HCT116 (cell line): ENCODE results near the gene ZNF443.

Source experiments
- POLR2A ChIP-seq: IDR thresholded peaks from 2 replicates; pipeline ENCODE4 v1.7.0; 2011; ENCODE audit warnings: borderline replicate concordance; ENCODE audit not compliant: insufficient read depth, insufficient read length; ENCODE audit errors: extremely low read depth
- POLR2AphosphoS5 ChIP-seq: IDR thresholded peaks from 2 replicates; pipeline ENCODE4 v1.6.1; 2011; ENCODE audit warnings: mild to moderate bottlenecking, low read depth, low read length, moderate library complexity
- SP1 ChIP-seq: IDR thresholded peaks from 2 replicates; pipeline ENCODE4 v1.6.1; 2012; ENCODE audit warnings: low read depth
- TF ChIP-seq, protein P1 (sequence below), 3 experiments: fragments of 200-600 bp in 1 of 3; sonication (generic) in 1 of 3; IDR thresholded peaks in 2 of 3; conservative IDR thresholded peaks in 1 of 3; 2 replicates each; pipeline ENCODE4 v1.5.1; 2012 to 2017; ENCODE audit warnings: low read depth in 2 of 3, low read length in 2 of 3, antibody characterized with exemption in 1 of 3, borderline replicate concordance in 1 of 3, control low read depth in 1 of 3, mild to moderate bottlenecking in 1 of 3, mixed read lengths in 1 of 3, mixed run types in 1 of 3, moderate library complexity in 1 of 3; ENCODE audit not compliant: insufficient read depth in 1 of 3

DNA sequence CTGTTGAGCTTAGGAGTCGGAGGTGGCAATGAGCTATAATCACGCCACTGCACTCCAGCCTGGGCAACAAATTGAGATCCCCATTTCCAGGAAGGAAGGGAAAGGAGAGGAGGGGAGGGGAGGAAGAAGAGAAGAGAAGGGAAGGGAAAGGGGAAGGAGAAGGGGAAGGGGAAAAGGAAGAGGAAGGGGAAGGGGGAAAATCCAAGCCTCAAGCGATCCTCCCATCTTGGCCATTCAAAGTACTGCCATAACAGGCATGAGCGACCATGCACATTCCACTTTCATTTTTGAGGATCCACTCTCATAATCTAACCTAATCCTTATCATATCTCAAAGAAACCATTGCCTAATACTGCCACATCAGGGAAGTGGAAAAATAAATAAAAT, 14.9 kb downstream of the ZNF443 start:
- TF ChIP-seq POLR2A: no peak
- TF ChIP-seq SP1: no peak
- TF ChIP-seq, protein P1, sequence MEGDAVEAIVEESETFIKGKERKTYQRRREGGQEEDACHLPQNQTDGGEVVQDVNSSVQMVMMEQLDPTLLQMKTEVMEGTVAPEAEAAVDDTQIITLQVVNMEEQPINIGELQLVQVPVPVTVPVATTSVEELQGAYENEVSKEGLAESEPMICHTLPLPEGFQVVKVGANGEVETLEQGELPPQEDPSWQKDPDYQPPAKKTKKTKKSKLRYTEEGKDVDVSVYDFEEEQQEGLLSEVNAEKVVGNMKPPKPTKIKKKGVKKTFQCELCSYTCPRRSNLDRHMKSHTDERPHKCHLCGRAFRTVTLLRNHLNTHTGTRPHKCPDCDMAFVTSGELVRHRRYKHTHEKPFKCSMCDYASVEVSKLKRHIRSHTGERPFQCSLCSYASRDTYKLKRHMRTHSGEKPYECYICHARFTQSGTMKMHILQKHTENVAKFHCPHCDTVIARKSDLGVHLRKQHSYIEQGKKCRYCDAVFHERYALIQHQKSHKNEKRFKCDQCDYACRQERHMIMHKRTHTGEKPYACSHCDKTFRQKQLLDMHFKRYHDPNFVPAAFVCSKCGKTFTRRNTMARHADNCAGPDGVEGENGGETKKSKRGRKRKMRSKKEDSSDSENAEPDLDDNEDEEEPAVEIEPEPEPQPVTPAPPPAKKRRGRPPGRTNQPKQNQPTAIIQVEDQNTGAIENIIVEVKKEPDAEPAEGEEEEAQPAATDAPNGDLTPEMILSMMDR (IDR thresholded peaks at IDR 0.05 in 2 of 3, conservative IDR thresholded peaks at IDR 0.05 in 1 of 3; ENCODE audit: borderline replicate concordance in 1 of 3, insufficient read depth in 1 of 3, low read depth in 2 of 3, low read length in 2 of 3): no peak
- TF ChIP-seq POLR2AphosphoS5: no peak
